Thoracic aorta (tissue), 2 donors: ENCODE data around the gene SATL1. TPM values are rescaled to one million over a fixed set of nuclear protein-coding genes. Genes with fewer than 3 reads are reported as not detected.

Experiments used
- ATAC-seq: fragments of 150-250 bp; one replicate; pipeline ENCODE4 v1.8.0; 2017; ENCODE audit warnings: low read depth; ENCODE audit not compliant: insufficient number of reproducible peaks, low FRiP score
- DNase-seq: peaks from one replicate; pipeline ENCODE4 v3.0.0-alpha.2; 2020; ENCODE audit warnings: low spot score
- H3K27ac ChIP-seq, 2 donors: fragments of 200-600 bp; sonication (generic); 1 replicate in 1 of 2; 2 replicates in 1 of 2; pipeline ENCODE4 v1.5.1; 2016; ENCODE audit warnings: mild to moderate bottlenecking in 2 of 2, moderate library complexity in 2 of 2
- H3K27me3 ChIP-seq: fragments of 200-600 bp; sonication (generic); replicated peaks from 2 replicates; pipeline ENCODE4 v1.6.0; 2016; ENCODE audit warnings: mild to moderate bottlenecking; ENCODE audit not compliant: insufficient read depth
- H3K36me3 ChIP-seq: fragments of 200-600 bp; sonication (generic); one replicate; pipeline ENCODE4 v1.5.1; 2016
- H3K4me1 ChIP-seq, 2 donors: fragments of 200-600 bp; sonication (generic); 1 replicate in 1 of 2; 2 replicates in 1 of 2; pipeline versions ENCODE4 v1.5.1 to v1.6.0; 2016; ENCODE audit warnings: low read depth in 2 of 2, mild to moderate bottlenecking in 1 of 2; ENCODE audit not compliant: control insufficient read depth in 1 of 2
- H3K4me3 ChIP-seq: fragments of 200-600 bp; sonication (generic); 2 replicates; pipeline ENCODE4 v1.5.1; 2016; ENCODE audit warnings: mild to moderate bottlenecking
- H3K9me3 ChIP-seq: fragments of 200-600 bp; sonication (generic); 2 replicates; pipeline ENCODE4 v1.5.1; 2016
- total RNA-seq, 2 donors: library from RNA; depleted of rRNA; stranded (reverse); fragments of >200 nt; gene quantifications; one replicate each; pipeline versions ENCODE4 v1.1.0 to v1.2.3, GENCODE V29; 2016
- TF ChIP-seq, protein P1 (sequence below): fragments of 200-600 bp; sonication (generic); IDR thresholded peaks from one replicate; pipeline ENCODE4 v1.5.1; 2019; ENCODE audit warnings: antibody characterized with exemption

Gene SATL1
- total RNA-seq, 2 donors from 2014 or later = not detected

DNA sequence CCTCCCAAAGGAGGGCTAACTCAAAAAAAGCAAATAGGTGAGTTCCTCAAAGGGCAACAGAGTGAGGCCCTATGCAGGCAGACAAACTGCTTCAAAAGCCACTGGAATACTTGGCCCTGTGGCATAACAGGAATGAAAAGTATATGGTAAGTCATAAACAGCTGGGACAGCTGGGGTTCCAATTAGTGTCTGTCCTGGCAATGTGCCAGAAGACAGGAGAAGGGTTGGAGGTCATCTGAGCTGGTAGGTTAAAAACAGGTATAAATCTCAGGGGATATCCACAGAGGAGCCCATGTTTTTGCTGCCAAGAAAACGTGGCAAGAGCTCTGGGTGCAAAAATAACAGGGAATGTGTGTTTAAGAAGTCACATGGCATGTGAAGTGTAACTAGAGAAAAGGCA, 128.3 kb downstream of the SATL1 start:
- Histone ChIP-seq H3K4me3 (no peak overlapping the region), H3K27ac (no peak overlapping the region), H3K9me3 (no peaks in the 10 kb centered on the region), H3K36me3 (no peaks in the 10 kb centered on the region), H3K27me3 (no peaks in the 10 kb centered on the region), H3K4me1 (no peaks in the 10 kb centered on the region)
- ATAC-seq (no peak), DNase-seq (no peak)
- TF ChIP-seq, protein P1, sequence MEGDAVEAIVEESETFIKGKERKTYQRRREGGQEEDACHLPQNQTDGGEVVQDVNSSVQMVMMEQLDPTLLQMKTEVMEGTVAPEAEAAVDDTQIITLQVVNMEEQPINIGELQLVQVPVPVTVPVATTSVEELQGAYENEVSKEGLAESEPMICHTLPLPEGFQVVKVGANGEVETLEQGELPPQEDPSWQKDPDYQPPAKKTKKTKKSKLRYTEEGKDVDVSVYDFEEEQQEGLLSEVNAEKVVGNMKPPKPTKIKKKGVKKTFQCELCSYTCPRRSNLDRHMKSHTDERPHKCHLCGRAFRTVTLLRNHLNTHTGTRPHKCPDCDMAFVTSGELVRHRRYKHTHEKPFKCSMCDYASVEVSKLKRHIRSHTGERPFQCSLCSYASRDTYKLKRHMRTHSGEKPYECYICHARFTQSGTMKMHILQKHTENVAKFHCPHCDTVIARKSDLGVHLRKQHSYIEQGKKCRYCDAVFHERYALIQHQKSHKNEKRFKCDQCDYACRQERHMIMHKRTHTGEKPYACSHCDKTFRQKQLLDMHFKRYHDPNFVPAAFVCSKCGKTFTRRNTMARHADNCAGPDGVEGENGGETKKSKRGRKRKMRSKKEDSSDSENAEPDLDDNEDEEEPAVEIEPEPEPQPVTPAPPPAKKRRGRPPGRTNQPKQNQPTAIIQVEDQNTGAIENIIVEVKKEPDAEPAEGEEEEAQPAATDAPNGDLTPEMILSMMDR = no peak

DNA sequence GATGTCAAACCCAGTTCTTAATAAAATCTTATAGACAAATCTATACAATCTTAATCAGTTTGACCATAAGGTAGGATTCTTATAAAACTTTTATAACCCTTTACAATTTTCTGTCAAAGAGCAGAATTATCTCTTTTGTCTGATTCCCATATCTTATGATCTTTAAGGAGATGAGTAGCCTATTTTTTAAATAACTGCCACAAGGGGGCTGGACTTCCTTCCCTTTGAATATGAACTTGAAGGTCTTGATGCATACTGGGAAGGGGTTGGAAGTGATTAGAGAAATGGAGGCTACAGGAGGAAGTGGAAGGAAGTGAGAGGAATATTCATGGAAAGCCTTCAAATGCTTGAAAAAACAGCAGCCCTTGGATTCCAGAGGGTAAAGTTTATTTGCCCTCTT, 128.8 kb downstream of the SATL1 start:
- H3K4me1 ChIP-seq = no peaks in the 10 kb centered on the region
- no peaks in the 10 kb centered on the region for H3K36me3 ChIP-seq

DNA sequence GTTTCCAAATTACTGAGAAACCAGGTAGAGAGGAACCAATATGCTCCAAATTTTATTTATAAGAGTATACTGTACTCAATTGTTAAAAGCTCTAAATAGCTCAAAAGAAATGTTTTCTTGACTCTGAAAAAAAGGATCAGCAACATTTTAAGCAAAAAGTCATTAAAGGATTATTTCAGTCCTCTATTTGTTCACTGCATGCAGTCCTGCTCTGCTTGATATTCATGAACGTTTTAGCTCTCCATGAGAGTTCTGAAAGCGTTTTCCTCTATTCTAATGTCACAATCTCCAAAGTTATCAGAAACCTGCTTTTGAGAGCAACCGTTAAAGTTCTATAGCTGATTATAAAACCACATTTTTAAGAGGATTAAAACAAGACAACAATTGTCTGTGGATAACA, 129.4 kb downstream of the SATL1 start:
- H3K4me1 ChIP-seq = no peaks in the 10 kb centered on the region
- ATAC-seq = no peak
- TF ChIP-seq, protein P1 = no peak
- DNase-seq = no peak
- H3K36me3 ChIP-seq = no peaks in the 10 kb centered on the region
- no peaks in the 10 kb centered on the region for H3K27me3 ChIP-seq
- H3K9me3 ChIP-seq = no peaks in the 10 kb centered on the region
- H3K4me3 ChIP-seq = no peak overlapping the region
- H3K27ac ChIP-seq = no peak overlapping the region

More for the DNA sequence above, 128.8 kb downstream of the SATL1 start:
- Histone ChIP-seq H3K9me3 (no peaks in the 10 kb centered on the region), H3K4me3 (no peak overlapping the region), H3K27me3 (no peaks in the 10 kb centered on the region), H3K27ac (no peak overlapping the region)
- no peak for DNase-seq
- TF ChIP-seq, protein P1 = no peak
- no peak for ATAC-seq

DNA sequence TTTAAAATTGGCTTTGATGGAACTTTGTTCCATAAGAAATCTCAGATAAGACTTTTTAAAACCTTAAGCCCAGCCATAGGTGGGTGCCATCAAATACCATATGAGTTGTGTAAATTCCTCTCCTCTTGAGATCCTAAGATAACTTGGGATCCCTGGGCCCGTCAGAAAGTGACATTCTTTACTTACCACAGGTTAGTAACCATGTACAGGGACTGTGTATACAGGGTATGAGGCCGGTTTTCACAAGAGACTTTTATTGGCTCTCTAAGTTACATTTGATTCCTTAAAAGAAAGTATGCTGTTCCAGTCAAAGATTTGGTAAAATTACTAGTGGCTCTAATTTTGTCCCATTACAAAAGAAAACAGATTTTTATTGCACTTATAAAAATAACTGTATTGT, 129.8 kb downstream of the SATL1 start:
- Histone ChIP-seq H3K4me1 (no peaks in the 10 kb centered on the region), H3K4me3 (no peak overlapping the region), H3K27ac (no peak overlapping the region), H3K36me3 (no peaks in the 10 kb centered on the region), H3K27me3 (no peaks in the 10 kb centered on the region), H3K9me3 (no peaks in the 10 kb centered on the region)
- no peak for DNase-seq
- no peak for ATAC-seq
- TF ChIP-seq, protein P1 = no peak

DNA sequence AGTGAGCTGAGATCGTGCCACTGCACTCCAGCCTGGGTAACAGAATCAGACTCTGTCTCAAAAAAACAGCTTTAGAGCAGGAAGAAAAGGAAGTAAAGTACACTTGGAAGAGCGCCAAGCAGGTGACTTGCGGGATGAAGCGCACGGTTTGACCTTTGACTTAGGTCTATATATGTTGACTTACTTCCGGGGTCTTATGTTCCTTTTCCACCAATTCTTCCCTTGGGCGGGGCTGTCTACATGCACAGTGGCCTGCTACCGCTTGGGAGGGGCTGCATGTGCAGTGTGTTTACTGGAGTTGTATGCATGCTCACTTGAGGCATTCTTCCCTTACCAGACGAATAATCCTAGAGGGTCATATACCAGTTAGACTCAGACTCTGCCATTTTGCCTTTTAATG, 131.3 kb downstream of the SATL1 start:
- H3K9me3 ChIP-seq = no peaks in the 10 kb centered on the region
- ATAC-seq (no peak), DNase-seq (no peak)
- H3K4me1 ChIP-seq = no peaks in the 10 kb centered on the region
- H3K36me3 ChIP-seq = no peaks in the 10 kb centered on the region
- TF ChIP-seq, protein P1 = no peak
- H3K27me3 ChIP-seq = no peaks in the 10 kb centered on the region
- H3K4me3 ChIP-seq = no peak overlapping the region
- no peak overlapping the region for H3K27ac ChIP-seq
